HG03520 (cell line): ENCODE results near the gene TREM1.
"Not testable (repeated sequence)": the region's sequence is repeated elsewhere in the genome, so short reads cannot be mapped to it uniquely, and the experiment has no call there.

Experiments used
- ATAC-seq: cut with Tn5 transposase; IDR thresholded peaks from one replicate; pipeline ENCODE4 v1.9.1; 2021; ENCODE audit warnings: mild to moderate bottlenecking, moderate library complexity; ENCODE audit not compliant: unreplicated experiment

The TREM1 gene

GRCh38 chr6:41297248-41297647 is 10.8 kb upstream of the TREM1 start:
- not testable (repeated sequence) for ATAC-seq

GRCh38 chr6:41294214-41294872 is 7.9 kb upstream of the TREM1 start:
- ATAC-seq = no peak

GRCh38 chr6:41291717-41292116 is 5.2 kb upstream of the TREM1 start:
- no peak for ATAC-seq

- no peak for ATAC-seq
These were observed 3.3 kb upstream of the TREM1 start for GRCh38 chr6:41289815-41290214.

- ATAC-seq = no peak
These were observed 2.3 kb upstream of the TREM1 start for GRCh38 chr6:41288754-41289129.

GRCh38 chr6:41288030-41288753 is 1.7 kb upstream of the TREM1 start:
- ATAC-seq = peak; percentile 88

- ATAC-seq = no peak
These were observed 1.8 kb downstream of the TREM1 start for GRCh38 chr6:41284726-41285125.

- no peak for ATAC-seq
These were observed 2.9 kb downstream of the TREM1 start for GRCh38 chr6:41283600-41283999.

- ATAC-seq = no peak
These were observed 6.0 kb downstream of the TREM1 start for GRCh38 chr6:41280381-41281057.

GRCh38 chr6:41278699-41279405 is 7.6 kb downstream of the TREM1 start:
- no peak for ATAC-seq

- ATAC-seq = no peak
These were observed 8.9 kb downstream of the TREM1 start for GRCh38 chr6:41277605-41278004.

- no peak for ATAC-seq
These were observed 11.0 kb downstream of the TREM1 start for GRCh38 chr6:41275489-41275888.

- no peak for ATAC-seq
These were observed 12.2 kb downstream of the TREM1 start for GRCh38 chr6:41274256-41274655.

- ATAC-seq = no peak
These were observed 12.8 kb downstream of the TREM1 start for GRCh38 chr6:41273714-41274113.

- ATAC-seq = no peak
These were observed 13.8 kb downstream of the TREM1 start for GRCh38 chr6:41272591-41273240.

GRCh38 chr6:41271901-41272395 is 14.5 kb downstream of the TREM1 start:
- no peak for ATAC-seq

GRCh38 chr6:41269716-41270115 is 16.8 kb downstream of the TREM1 start:
- ATAC-seq = no peak

GRCh38 chr6:41269166-41269565 is 17.3 kb downstream of the TREM1 start:
- ATAC-seq = no peak

GRCh38 chr6:41268478-41268877 is 18.0 kb downstream of the TREM1 start:
- ATAC-seq = no peak

- no peak for ATAC-seq
These were observed 19.9 kb downstream of the TREM1 start for GRCh38 chr6:41266541-41266940.

- no peak for ATAC-seq
These were observed 23.2 kb downstream of the TREM1 start for GRCh38 chr6:41263267-41263666.
